ENCODE results near the gene SNRPD1. TPM values are rescaled to one million over a fixed set of nuclear protein-coding genes. Genes with fewer than 3 reads are reported as not detected.

The SNRPD1 gene
- total and polyA plus RNA-seq, 2 of the 8 experiments (the other 6 are each of a cell fraction or from before 2014, with no cell fraction given): 59.6 to 180 TPM

DNA sequence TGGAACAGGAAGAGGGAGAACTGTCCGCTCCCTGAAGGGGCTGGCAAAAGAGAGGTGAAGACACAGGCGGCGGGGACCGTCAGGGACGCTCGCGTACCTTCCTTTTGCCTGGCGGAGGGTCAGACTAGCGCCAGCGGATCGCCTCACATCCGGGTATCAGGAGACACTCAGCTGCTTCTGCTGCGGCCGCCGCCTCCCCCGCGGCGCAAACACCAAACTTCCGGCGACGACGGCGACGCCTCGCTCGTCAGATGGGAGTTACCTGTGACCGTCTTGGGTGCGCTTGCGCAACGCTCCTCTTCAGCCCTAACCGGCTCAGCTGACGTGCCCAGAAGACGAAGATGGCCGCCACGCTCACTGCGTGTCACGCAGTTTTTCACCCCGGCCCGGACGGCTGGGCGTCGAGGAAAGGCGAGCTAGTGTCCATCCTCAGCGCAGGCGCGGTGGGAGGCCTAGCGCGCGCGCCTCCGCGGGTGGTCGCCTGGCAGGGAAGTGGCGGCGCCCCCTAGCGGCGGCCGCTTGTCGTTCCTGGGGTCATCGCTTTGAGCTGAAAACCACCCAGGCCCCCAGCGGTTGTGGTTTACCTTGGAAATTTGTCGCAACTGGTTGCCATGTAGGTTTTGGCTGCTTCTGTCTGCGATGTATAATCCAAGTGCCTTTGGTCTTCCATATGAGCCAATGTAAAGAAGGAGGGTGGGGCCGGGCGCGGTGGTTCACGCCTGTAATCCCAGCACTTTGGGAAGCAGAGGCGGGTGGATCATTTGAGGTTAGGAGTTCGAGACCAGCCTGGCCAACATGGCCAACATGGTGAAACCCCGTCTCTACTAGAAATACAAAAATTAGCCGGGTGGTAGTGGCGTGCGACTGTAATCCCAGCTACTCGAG is 11.3 kb upstream of the SNRPD1 start, which contains the start of gene ESCO1 (continued):
- TF ChIP-seq TCF12 (IDR thresholded peaks at IDR 0.05; ENCODE audit: low read depth, low read length) (no peak), SP2 (IDR thresholded peaks at IDR 0.05; ENCODE audit: low read length) (no peak), EP300 (IDR thresholded peaks at IDR 0.05; ENCODE audit: borderline replicate concordance in 1 of 2, low read depth in 2 of 2, low read length in 2 of 2) (peak in 1 of 2 experiments; percentile 51; a peak in 1 of 3 replicates), POLR2AphosphoS5 (IDR thresholded peaks at IDR 0.05; ENCODE audit: low read depth, low read length) (peak; percentile 68), KDM5A (IDR thresholded peaks at IDR 0.05; ENCODE audit: low read length) (no peak), SAP30 (IDR thresholded peaks at IDR 0.05; ENCODE audit: insufficient read depth, insufficient replicate concordance, low read length) (peak; percentile 85), CHD2 (IDR thresholded peaks at IDR 0.05; ENCODE audit: low read length) (no peak), RXRA (IDR thresholded peaks at IDR 0.05; ENCODE audit: insufficient read depth, low read depth, low read length) (no peak), ASH2L (IDR thresholded peaks at IDR 0.05; ENCODE audit: low read length) (peak; percentile 93), RFX5 (IDR thresholded peaks at IDR 0.05; ENCODE audit: borderline replicate concordance, low read depth, low read length) (peak; percentile 86), TEAD4 (IDR thresholded peaks at IDR 0.05; ENCODE audit: low read depth, low read length) (no peak), JUND (IDR thresholded peaks at IDR 0.05; ENCODE audit: low read length) (peak; percentile 42; the same call in 1 of the 2 replicates), CHD1 (IDR thresholded peaks at IDR 0.05; ENCODE audit: low read depth, low read length) (no peak), RNF2 (IDR thresholded peaks at IDR 0.05; ENCODE audit: borderline replicate concordance, low read depth, low read length, missing control alignments, poor library complexity, severe bottlenecking) (no peak), CEBPB (IDR thresholded peaks at IDR 0.05; ENCODE audit: low read depth, low read length) (peak; percentile 99), ZNF274 (IDR thresholded peaks at IDR 0.05; ENCODE audit: borderline replicate concordance, extremely low read depth, low read length) (no peak), HDAC6 (IDR thresholded peaks at IDR 0.05; ENCODE audit: low read depth, low read length) (no peak), YY1 (IDR thresholded peaks at IDR 0.05; ENCODE audit: low read depth, low read length) (peak; percentile 94), BCL11A (IDR thresholded peaks at IDR 0.05; ENCODE audit: low read depth in 2 of 2, low read length in 2 of 2) (no peak), SUZ12 (IDR thresholded peaks at IDR 0.05; ENCODE audit: low read length) (no peak), SP4 (IDR thresholded peaks at IDR 0.05; ENCODE audit: low read length) (no peak), PHF8 (conservative IDR thresholded peaks at IDR 0.05; ENCODE audit: low read depth, low read length) (no peak; the same call in none of the 2 replicates), BRCA1 (IDR thresholded peaks at IDR 0.05; ENCODE audit: low read depth, low read length) (no peak)
- TF ChIP-seq, protein P1, sequence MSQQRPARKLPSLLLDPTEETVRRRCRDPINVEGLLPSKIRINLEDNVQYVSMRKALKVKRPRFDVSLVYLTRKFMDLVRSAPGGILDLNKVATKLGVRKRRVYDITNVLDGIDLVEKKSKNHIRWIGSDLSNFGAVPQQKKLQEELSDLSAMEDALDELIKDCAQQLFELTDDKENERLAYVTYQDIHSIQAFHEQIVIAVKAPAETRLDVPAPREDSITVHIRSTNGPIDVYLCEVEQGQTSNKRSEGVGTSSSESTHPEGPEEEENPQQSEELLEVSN (IDR thresholded peaks at IDR 0.05): peak; percentile 38

All from H1 (cell line).